Measurements from ENCODE around the gene ADAMTS20. TPM values are rescaled to one million over a fixed set of nuclear protein-coding genes. Genes with fewer than 3 reads are reported as not detected.
A peak's percentile ranks its signal among the peaks of the same experiment; 100 is the strongest.

The ADAMTS20 gene
- total and polyA plus RNA-seq, 2 donors (not counting 3 experiments of a cell fraction or from before 2014, with no cell fraction given): not detected

- Histone ChIP-seq H3K9me1 (replicated peaks; ENCODE audit: control insufficient read depth, extremely low read depth, insufficient read depth, low read length) (no peaks in the 10 kb centered on the region), H3K27me3 (ENCODE audit: control insufficient read depth in 2 of 2, insufficient read depth in 2 of 2, low read length in 2 of 2) (no peaks in the 10 kb centered on the region), H3K9me3 (replicated peaks; ENCODE audit: control insufficient read depth, insufficient read depth, low read length) (no peaks in the 10 kb centered on the region), H3K79me2 (ENCODE audit: control insufficient read depth, insufficient read depth, low read length) (no peaks in the 10 kb centered on the region), H3K4me2 (ENCODE audit: insufficient read depth, low read length) (no peak overlapping the region), H3K36me3 (ENCODE audit: control insufficient read depth in 2 of 2, extremely low read depth in 1 of 2, insufficient read depth in 2 of 2, low read length in 2 of 2) (no peaks in the 10 kb centered on the region), H2AFZ (ENCODE audit: low read depth, low read length) (no peak overlapping the region), H3K27ac (ENCODE audit: insufficient read depth, low read depth, low read length) (no peak overlapping the region), H3K9ac (replicated peaks; ENCODE audit: extremely low read depth, insufficient read depth, low read length) (no peak overlapping the region), H3K4me1 (ENCODE audit: control insufficient read depth, extremely low read depth, insufficient read depth, low read length) (peaks cover 18% of the 10 kb centered on the region), H4K20me1 (replicated peaks; ENCODE audit: control insufficient read depth, extremely low read depth, insufficient read depth, low read length) (no peaks in the 10 kb centered on the region), H3K4me3 (replicated peaks in 1 of 3; ENCODE audit: insufficient read depth in 1 of 3, low read depth in 1 of 3, low read length in 3 of 3) (no peak overlapping the region)
- TF ChIP-seq EZH2 (IDR thresholded peaks at IDR 0.05; ENCODE audit: borderline replicate concordance, low read depth, low read length, severe bottlenecking) (no peak), POLR2A (IDR thresholded peaks at IDR 0.05; ENCODE audit: low read depth, low read length) (no peak), JUN (IDR thresholded peaks at IDR 0.05; ENCODE audit: borderline replicate concordance, insufficient read depth, insufficient read length, low read depth) (peak; percentile 20), GATA2 (IDR thresholded peaks at IDR 0.05; ENCODE audit: insufficient read depth, insufficient read length, low read depth, low read length) (peak; percentile 83), MYC (IDR thresholded peaks at IDR 0.05; ENCODE audit: low read depth, low read length) (no peak), FOS (IDR thresholded peaks at IDR 0.05; ENCODE audit: borderline replicate concordance, insufficient read depth, low read length) (peak; percentile 73)
- TF ChIP-seq, protein P1, sequence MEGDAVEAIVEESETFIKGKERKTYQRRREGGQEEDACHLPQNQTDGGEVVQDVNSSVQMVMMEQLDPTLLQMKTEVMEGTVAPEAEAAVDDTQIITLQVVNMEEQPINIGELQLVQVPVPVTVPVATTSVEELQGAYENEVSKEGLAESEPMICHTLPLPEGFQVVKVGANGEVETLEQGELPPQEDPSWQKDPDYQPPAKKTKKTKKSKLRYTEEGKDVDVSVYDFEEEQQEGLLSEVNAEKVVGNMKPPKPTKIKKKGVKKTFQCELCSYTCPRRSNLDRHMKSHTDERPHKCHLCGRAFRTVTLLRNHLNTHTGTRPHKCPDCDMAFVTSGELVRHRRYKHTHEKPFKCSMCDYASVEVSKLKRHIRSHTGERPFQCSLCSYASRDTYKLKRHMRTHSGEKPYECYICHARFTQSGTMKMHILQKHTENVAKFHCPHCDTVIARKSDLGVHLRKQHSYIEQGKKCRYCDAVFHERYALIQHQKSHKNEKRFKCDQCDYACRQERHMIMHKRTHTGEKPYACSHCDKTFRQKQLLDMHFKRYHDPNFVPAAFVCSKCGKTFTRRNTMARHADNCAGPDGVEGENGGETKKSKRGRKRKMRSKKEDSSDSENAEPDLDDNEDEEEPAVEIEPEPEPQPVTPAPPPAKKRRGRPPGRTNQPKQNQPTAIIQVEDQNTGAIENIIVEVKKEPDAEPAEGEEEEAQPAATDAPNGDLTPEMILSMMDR (IDR thresholded peaks at IDR 0.05; ENCODE audit: extremely low read depth in 1 of 2, insufficient read depth in 1 of 2, low read depth in 1 of 2, low read length in 2 of 2): no peak
- TF ChIP-seq, protein P2, sequence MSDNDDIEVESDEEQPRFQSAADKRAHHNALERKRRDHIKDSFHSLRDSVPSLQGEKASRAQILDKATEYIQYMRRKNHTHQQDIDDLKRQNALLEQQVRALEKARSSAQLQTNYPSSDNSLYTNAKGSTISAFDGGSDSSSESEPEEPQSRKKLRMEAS (IDR thresholded peaks at IDR 0.05; ENCODE audit: insufficient read depth, insufficient read length): no peak
- dilution Hi-C loops (cut with MboI; ENCODE audit: extremely low pct_ligation_motif_present, low sequenced_read_pairs) (no loop called here), intact Hi-C loops (cut with micrococcal nuclease) (loop anchor here (10.0 kb wide), 1 partner anchor 998 kb away; no protein-coding TSS in a partner anchor)
- BruUV-seq (replicated peaks): no TSS peak
- FAIRE-seq (peak; percentile 70), DNase-seq (ENCODE audit: low read depth, low spot score) (peak; percentile 59)
- CTCF ChIA-PET: interaction anchor here (0.9 to 1.5 kb wide), 4 partner anchors 50 to 850 kb away, joined by 3 to 9 read pairs (median 4); no protein-coding TSS in a partner anchor
- POLR2A ChIA-PET: no interaction called here
These were observed 218.9 kb downstream of the ADAMTS20 start for GRCh38 chr12:43332977-43333640.
